ENCODE data around the gene GCHFR. TPM values are rescaled to one million over a fixed set of nuclear protein-coding genes. Genes with fewer than 3 reads are reported as not detected.

The GCHFR gene
- total RNA-seq, 2 experiments from 2014 or later: 25.9 to 29.1 TPM

DNA sequence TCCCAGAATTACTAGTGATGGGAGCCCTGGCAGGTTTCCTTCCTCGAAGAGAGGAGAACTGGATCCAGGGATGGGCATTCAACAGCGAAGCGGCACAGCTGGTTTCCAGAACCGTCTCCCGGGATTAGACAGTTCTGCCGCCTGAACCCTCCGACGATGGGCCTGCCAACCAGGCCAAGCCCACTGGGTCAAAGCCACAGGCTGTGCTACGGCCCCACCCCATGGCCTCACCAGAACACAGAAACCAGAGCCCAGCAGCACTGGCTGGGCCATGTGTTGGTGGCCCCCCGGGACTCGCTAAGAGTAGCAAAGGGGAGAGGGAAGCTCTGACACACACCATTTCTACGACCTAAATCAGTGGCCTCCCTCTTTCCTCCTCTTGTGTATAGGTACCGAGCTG is 8.1 kb downstream of the GCHFR start:
- CTCF ChIA-PET: no interaction called here
- H3K27ac Mint-ChIP-seq: no peak overlapping the region
- no peak for DNase-seq
- H3K9me3 Mint-ChIP-seq (ENCODE audit: low read depth): no peaks in the 10 kb centered on the region
- H3K4me3 Mint-ChIP-seq: no peak overlapping the region
- peaks cover 13% of the 10 kb centered on the region for H3K36me3 Mint-ChIP-seq
- no peak for ATAC-seq
- H3K4me1 Mint-ChIP-seq: peaks cover 28% of the 10 kb centered on the region
- no peaks in the 10 kb centered on the region for H3K27me3 Mint-ChIP-seq

DNA sequence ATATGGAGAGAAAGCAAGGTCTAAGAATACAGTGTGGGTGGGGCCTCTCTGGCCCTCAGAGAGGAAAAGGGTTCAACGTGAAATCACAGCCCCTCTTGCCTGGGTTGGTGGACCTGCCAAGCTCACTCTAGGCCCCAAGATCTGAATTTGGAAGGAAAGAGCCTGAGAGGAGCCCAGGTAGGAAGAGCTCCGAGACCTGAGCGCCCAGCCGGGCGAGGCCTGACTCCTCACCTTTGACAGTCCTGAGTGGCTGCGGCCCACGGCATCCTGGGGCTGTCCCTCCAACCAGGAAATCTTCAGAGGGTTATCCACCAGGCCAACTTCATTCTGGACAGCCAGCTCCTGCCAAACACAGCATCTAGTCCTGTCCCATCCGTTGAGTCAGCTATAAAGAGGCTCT is 9.6 kb downstream of the GCHFR start:
- Mint-ChIP-seq H3K36me3 (peaks cover 13% of the 10 kb centered on the region), H3K4me3 (no peak overlapping the region), H3K27ac (no peak overlapping the region), H3K4me1 (peaks cover 26% of the 10 kb centered on the region), H3K27me3 (no peaks in the 10 kb centered on the region), H3K9me3 (ENCODE audit: low read depth) (no peaks in the 10 kb centered on the region)
- ATAC-seq: no peak
- DNase-seq: no peak
- CTCF ChIA-PET: interaction anchor here (0.7 to 1.5 kb wide), 3 partner anchors 9 to 204 kb away, joined by 3 to 6 read pairs (median 5); partner anchors contain the start of gene RPUSD2

DNA sequence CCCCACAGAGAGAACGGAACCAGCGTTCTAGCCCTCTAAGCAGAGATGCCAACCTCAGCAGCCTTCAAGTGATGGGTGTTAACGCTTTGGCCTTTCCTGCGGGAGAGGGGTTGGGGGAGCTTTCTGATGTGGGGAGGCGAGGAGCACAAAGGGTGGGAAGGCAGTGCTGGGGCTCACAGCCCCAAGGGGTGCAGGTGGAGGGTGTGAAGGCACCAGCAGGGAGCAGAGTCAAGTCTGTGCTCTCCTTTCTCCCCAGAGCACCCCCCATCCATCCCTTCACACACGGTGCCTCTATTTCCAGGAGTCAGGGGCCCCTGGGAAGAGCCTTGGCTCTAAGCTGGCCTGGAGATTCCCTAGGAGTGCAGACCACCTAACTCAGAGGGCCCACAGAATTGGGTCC is 10.0 kb downstream of the GCHFR start:
- Mint-ChIP-seq H3K27ac (no peak overlapping the region), H3K4me3 (no peak overlapping the region)

GRCh38 chr15:40775007-40775406 is 11.1 kb downstream of the GCHFR start:
- H3K4me1 Mint-ChIP-seq: peaks cover 18% of the 10 kb centered on the region
- ATAC-seq (no peak), DNase-seq (no peak)
- no peaks in the 10 kb centered on the region for H3K9me3 Mint-ChIP-seq (ENCODE audit: low read depth)
- CTCF ChIA-PET: no interaction called here
- no peak overlapping the region for H3K27ac Mint-ChIP-seq
- H3K4me3 Mint-ChIP-seq: no peak overlapping the region
- H3K27me3 Mint-ChIP-seq: no peaks in the 10 kb centered on the region
- peaks cover 15% of the 10 kb centered on the region for H3K36me3 Mint-ChIP-seq

More for the DNA sequence above, 10.0 kb downstream of the GCHFR start:
- Mint-ChIP-seq H3K9me3 (ENCODE audit: low read depth) (no peaks in the 10 kb centered on the region), H3K27me3 (no peaks in the 10 kb centered on the region), H3K36me3 (peaks cover 13% of the 10 kb centered on the region), H3K4me1 (peaks cover 23% of the 10 kb centered on the region)
- CTCF ChIA-PET: interaction anchor here (1.5 kb wide), 1 partner anchor 9 kb away, joined by 5 read pairs; no protein-coding TSS in a partner anchor
- ATAC-seq (no peak), DNase-seq (no peak)

DNA sequence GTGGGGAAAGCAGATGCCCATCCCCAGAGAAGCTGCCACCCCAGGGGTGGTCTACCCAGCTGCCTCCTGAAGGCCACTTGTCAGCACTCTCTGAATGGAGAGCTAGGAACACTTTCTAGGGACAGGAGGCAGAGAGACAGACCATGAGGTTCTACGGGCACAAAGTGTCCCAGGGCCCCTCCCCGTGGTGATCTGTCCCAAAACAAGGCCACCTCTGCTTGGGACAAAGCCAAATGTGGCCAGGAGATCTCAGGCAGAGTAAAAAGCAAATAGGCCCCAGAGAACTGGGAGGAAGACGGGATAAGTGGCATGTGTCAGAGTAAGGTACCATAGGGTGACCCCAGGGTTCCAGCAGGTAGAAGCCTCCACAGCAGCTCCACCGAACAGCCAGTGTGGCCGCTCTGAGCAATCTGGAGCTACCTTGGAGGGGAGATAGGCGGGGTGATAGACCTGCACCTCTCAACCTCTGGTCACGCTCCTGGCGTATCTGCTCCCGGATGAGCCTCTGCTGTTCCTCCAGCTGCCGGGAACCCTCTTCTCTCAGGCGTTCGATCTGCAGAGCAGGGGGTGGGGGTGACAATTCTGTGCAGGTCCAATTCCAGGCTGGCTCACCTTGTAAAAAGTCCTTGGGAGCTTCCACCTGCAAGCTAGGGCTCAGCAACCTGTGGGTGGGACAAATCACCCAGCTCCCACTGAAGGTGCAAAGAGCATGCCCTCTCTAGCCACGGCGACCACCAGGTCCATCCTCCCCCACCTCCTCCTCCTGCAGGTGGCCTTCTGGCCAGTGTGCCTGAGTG is 12.1 kb downstream of the GCHFR start:
- ATAC-seq: no peak
- H3K27ac Mint-ChIP-seq: no peak overlapping the region
- no peaks in the 10 kb centered on the region for H3K27me3 Mint-ChIP-seq

GRCh38 chr15:40776537-40777141 is 12.8 kb downstream of the GCHFR start:
- H3K27ac Mint-ChIP-seq: peak overlapping the region; percentile 66
- DNase-seq (peak; percentile 63), ATAC-seq (peak; percentile 82)
- H3K4me3 Mint-ChIP-seq: no peak overlapping the region
- H3K4me1 Mint-ChIP-seq: peaks cover 15% of the 10 kb centered on the region
- no peaks in the 10 kb centered on the region for H3K9me3 Mint-ChIP-seq (ENCODE audit: low read depth)
- CTCF ChIA-PET: interaction anchor here (0.8 to 2.5 kb wide), 2 partner anchors 32 to 99 kb away, joined by 4 to 8 read pairs; no protein-coding TSS in a partner anchor
- peaks cover 14% of the 10 kb centered on the region for H3K36me3 Mint-ChIP-seq
- H3K27me3 Mint-ChIP-seq: no peaks in the 10 kb centered on the region

More for the DNA sequence above, 12.1 kb downstream of the GCHFR start:
- peaks cover 14% of the 10 kb centered on the region for H3K36me3 Mint-ChIP-seq
- DNase-seq: no peak
- no peak overlapping the region for H3K4me3 Mint-ChIP-seq
- peaks cover 15% of the 10 kb centered on the region for H3K4me1 Mint-ChIP-seq
- CTCF ChIA-PET: interaction anchor here (0.8 to 2.5 kb wide), 2 partner anchors 32 to 99 kb away, joined by 4 to 8 read pairs; no protein-coding TSS in a partner anchor
- no peaks in the 10 kb centered on the region for H3K9me3 Mint-ChIP-seq (ENCODE audit: low read depth)

DNA sequence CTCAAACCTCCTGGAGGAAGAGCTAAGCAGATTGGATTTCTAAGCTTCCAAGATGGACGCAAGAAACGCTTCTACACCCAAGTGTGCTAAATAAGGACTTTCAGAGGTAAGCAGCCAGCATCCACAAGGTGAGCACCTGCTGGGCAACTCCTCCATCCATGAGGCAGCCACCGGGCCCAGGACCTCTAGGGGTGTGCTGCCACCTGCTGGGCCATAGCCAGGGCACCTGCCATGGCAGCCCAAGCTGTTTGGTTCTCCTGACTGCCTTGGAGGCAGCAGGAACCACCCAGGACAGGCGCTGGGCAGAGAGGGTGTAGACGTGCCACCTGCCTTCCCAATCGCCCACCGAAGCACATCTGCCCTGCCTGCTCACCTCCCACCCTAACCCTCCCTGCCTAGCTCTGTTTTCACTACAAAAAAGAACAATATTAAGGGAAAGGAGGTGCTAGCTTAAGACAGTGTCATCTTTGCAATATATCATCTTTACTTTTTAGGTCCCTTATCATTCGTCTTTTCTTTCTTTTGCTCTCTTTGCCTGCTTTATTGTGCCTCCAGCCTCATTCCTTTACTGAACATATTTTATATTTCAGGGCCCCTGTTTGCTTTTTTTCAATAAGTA is 18.9 kb downstream of the GCHFR start:
- DNase-seq (peak; percentile 86), ATAC-seq (peak; percentile 99)
- peaks cover 18% of the 10 kb centered on the region for H3K4me1 Mint-ChIP-seq
- CTCF ChIA-PET: interaction anchor here (0.5 to 3.3 kb wide), 43 partner anchors 9 to 621 kb away, joined by 3 to 26 read pairs (median 4); partner anchors contain the start of genes BUB1B, C15orf62, DNAJC17 and GCHFR
- no peak overlapping the region for H3K4me3 Mint-ChIP-seq
- H3K36me3 Mint-ChIP-seq: peaks cover 3% of the 10 kb centered on the region
- H3K27me3 Mint-ChIP-seq: no peaks in the 10 kb centered on the region
- no peaks in the 10 kb centered on the region for H3K9me3 Mint-ChIP-seq (ENCODE audit: low read depth)
- H3K27ac Mint-ChIP-seq: peak overlapping the region; percentile 30

- Mint-ChIP-seq H3K27me3 (no peaks in the 10 kb centered on the region), H3K4me1 (peaks cover 22% of the 10 kb centered on the region), H3K9me3 (ENCODE audit: low read depth) (no peaks in the 10 kb centered on the region), H3K27ac (no peak overlapping the region), H3K4me3 (no peak overlapping the region), H3K36me3 (no peaks in the 10 kb centered on the region)
- ATAC-seq (no peak), DNase-seq (no peak)
- CTCF ChIA-PET: interaction anchor here (1.1 to 5.4 kb wide), 6 partner anchors 15 to 110 kb away, joined by 3 to 24 read pairs (median 4); partner anchors contain the start of gene VPS18
Observed at GRCh38 chr15:40785164-40785563, 21.3 kb downstream of the GCHFR start.

- H3K27me3 Mint-ChIP-seq: no peaks in the 10 kb centered on the region
- no peak for DNase-seq
- H3K4me3 Mint-ChIP-seq: no peak overlapping the region
- CTCF ChIA-PET: interaction anchor here (0.7 to 5.4 kb wide), 6 partner anchors 42 to 250 kb away, joined by 3 to 24 read pairs (median 4); partner anchors contain the start of gene VPS18
- no peak for ATAC-seq
- peaks cover 22% of the 10 kb centered on the region for H3K4me1 Mint-ChIP-seq
- no peaks in the 10 kb centered on the region for H3K36me3 Mint-ChIP-seq
- no peak overlapping the region for H3K27ac Mint-ChIP-seq
- no peaks in the 10 kb centered on the region for H3K9me3 Mint-ChIP-seq (ENCODE audit: low read depth)
Observed at GRCh38 chr15:40785814-40786213, 21.9 kb downstream of the GCHFR start.

DNA sequence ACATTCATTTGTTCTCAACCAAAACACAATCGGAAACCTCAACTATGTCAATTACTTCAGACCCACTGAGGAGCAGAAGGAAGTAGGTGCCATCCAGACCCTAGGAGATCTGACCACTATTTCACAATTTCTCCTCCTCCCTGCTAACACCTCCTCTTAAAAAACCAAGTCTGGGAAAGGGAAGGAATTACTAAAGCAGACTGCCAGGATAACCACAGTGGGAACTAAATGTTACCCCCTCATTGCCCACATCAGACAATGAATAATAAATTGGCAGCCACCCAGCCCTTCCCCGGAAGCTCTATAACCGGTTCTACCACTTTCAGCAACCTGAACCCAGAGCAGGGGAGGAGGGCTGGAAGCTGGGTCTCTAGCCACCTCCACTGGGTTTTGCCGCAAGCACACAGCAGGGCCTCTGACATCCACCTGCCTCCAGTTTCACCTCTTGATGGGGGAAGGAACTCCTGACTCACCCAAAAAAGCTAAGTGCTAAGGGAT is 23.5 kb downstream of the GCHFR start:
- ATAC-seq (peak; percentile 45), DNase-seq (peak; percentile 67)
- CTCF ChIA-PET: interaction anchor here (0.8 to 5.4 kb wide), 5 partner anchors 9 to 198 kb away, joined by 3 to 24 read pairs (median 4); partner anchors contain the start of gene VPS18
- Mint-ChIP-seq H3K27me3 (no peaks in the 10 kb centered on the region), H3K4me1 (peaks cover 22% of the 10 kb centered on the region), H3K9me3 (ENCODE audit: low read depth) (no peaks in the 10 kb centered on the region), H3K4me3 (no peak overlapping the region), H3K27ac (peak overlapping the region; percentile 76), H3K36me3 (no peaks in the 10 kb centered on the region)

DNA sequence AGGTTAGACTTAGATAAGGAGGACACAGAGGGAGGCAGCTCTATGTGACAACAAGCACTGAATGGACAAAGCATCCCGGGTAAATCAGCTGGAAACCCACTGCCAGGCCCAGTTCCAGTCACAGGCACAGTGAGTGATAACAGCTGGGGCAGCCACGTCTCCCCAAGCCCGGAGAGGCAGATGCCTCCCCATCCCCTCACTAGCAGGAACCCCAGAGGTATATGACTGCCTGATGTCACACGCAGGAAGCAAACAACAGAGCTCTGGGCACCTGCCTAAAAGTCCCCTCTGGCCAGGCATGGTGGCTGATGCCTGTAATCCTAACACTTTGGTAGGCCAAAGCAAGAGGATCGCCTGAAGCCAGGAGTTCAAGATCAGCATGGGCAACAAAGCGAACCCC is 24.1 kb downstream of the GCHFR start:
- Mint-ChIP-seq H3K9me3 (ENCODE audit: low read depth) (no peaks in the 10 kb centered on the region), H3K27ac (peak overlapping the region; percentile 76), H3K4me1 (peaks cover 20% of the 10 kb centered on the region), H3K4me3 (no peak overlapping the region), H3K36me3 (peaks cover 2% of the 10 kb centered on the region), H3K27me3 (no peaks in the 10 kb centered on the region)
- CTCF ChIA-PET: interaction anchor here (0.7 to 5.4 kb wide), 6 partner anchors 9 to 199 kb away, joined by 3 to 24 read pairs (median 4); partner anchors contain the start of gene VPS18
- ATAC-seq: peak; percentile 50
- no peak for DNase-seq

DNA sequence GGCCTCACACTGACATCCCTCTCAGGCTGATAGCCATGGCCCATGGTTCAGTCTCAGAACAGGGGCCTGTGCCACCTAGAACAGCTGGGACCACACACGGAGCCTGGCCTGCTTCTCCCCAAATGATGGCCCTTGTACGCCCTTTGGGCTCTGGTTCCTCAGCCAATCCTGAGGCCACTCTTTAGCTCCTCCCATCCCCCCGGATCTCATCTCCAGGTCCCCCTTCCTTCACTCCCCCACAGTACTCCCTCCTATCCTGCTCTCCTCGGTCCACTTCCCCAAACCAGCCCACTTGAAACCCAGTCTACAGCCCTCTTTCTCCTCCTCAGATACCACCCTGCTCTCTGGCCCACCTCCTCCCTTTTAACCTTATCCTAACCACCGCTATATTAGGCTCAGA is 25.3 kb downstream of the GCHFR start:
- H3K27ac Mint-ChIP-seq: no peak overlapping the region
- CTCF ChIA-PET: interaction anchor here (5.4 kb wide), 1 partner anchor 106 kb away, joined by 24 read pairs; the partner anchor contains the start of gene VPS18

DNA sequence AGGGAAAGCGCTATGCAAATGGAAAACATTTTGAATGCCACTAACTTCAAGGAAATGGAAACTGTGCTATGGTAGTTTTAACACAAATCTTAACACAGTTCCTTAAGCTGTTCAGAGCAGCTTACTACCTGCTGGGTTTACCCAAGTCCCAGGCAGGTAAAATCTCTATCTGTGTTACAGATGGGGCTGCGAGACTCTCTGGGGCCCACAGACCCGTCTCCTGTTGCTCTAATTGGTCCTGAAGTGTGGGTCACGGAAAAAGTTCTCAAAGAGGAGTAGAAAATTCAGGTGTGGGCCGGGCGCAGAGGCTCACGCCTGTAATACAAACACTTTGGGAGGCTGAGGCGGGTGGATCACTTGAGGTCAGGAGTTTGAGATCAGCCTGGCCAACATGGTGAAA is 26.1 kb downstream of the GCHFR start:
- Mint-ChIP-seq H3K27me3 (no peaks in the 10 kb centered on the region), H3K27ac (no peak overlapping the region), H3K4me1 (peaks cover 28% of the 10 kb centered on the region), H3K9me3 (ENCODE audit: low read depth) (no peaks in the 10 kb centered on the region), H3K36me3 (peaks cover 2% of the 10 kb centered on the region), H3K4me3 (no peak overlapping the region)
- DNase-seq (no peak), ATAC-seq (no peak)
- CTCF ChIA-PET: interaction anchor here (0.7 kb wide), 2 partner anchors 17 to 230 kb away, joined by 3 read pairs; partner anchors contain the start of gene ZFYVE19

More for the DNA sequence above, 25.3 kb downstream of the GCHFR start:
- Mint-ChIP-seq H3K4me3 (no peak overlapping the region), H3K4me1 (peaks cover 28% of the 10 kb centered on the region), H3K36me3 (peaks cover 2% of the 10 kb centered on the region), H3K9me3 (ENCODE audit: low read depth) (no peaks in the 10 kb centered on the region), H3K27me3 (no peaks in the 10 kb centered on the region)
- ATAC-seq (no peak), DNase-seq (no peak)
